C1 segment of cervical spinal cord (tissue), 14 donors: ENCODE data around the gene EYA3.

Source experiments
- DNase-seq, 14 donors: peaks; one replicate each; lab custom pipeline; 2025; lab: John Stamatoyannopoulos, UW

The EYA3 gene

GRCh38 chr1:27940870-27941560 is 147.4 kb downstream of the EYA3 start:
- no peak for DNase-seq

- DNase-seq = peak in 1 of 14 donors; percentile 9
These were observed 148.1 kb downstream of the EYA3 start for GRCh38 chr1:27940297-27940696.

GRCh38 chr1:27938488-27938887 is 149.9 kb downstream of the EYA3 start:
- no peak for DNase-seq

GRCh38 chr1:27937524-27937836 is 150.9 kb downstream of the EYA3 start:
- DNase-seq = no peak

- DNase-seq = no peak
These were observed 152.0 kb downstream of the EYA3 start for GRCh38 chr1:27936370-27936769.

GRCh38 chr1:27935721-27936120 is 152.7 kb downstream of the EYA3 start:
- DNase-seq = no peak

- no peak for DNase-seq
These were observed 153.4 kb downstream of the EYA3 start, which contains the start of gene SMPDL3B for GRCh38 chr1:27934818-27935549. Gene SMPDL3B, plus strand, starts transcription at chr1:27935000. Its CDS starts 184 bp downstream, at chr1:27935184.

- DNase-seq = no peak
These were observed 156.7 kb downstream of the EYA3 start for GRCh38 chr1:27931759-27932158.

- no peak for DNase-seq
These were observed 157.2 kb downstream of the EYA3 start for GRCh38 chr1:27931184-27931583.

GRCh38 chr1:27928216-27928954 is 160.0 kb downstream of the EYA3 start:
- no peak for DNase-seq

GRCh38 chr1:27922272-27922671 is 166.1 kb downstream of the EYA3 start:
- no peak for DNase-seq
